Left ventricle myocardium superior (tissue), 1 donor: Measurements from ENCODE around the gene DUOXA2. TPM values are rescaled to one million over a fixed set of nuclear protein-coding genes. Genes with fewer than 3 reads are reported as not detected.

ENCODE experiments used
- total RNA-seq: library from RNA; stranded (reverse); fragmentation: NEBNext Ultra II Directional; extraction: Animal tissue kit (Norgen Biotek cat#: 25700); gene quantifications from one replicate; pipeline ENCODE4 v1.2.1, GENCODE V29; 2021
- donor health status: DM: no; HTN: yes; CAD: no; lungs with severe emphysema.

DUOXA2 gene
- total RNA-seq, 1 donor from 2014 or later = not detected

Other genes with a start within 250 kb of the DUOXA2 start
- not detected for gene TERB2, start 157.6 kb upstream of the DUOXA2 start, total RNA-seq
- gene SORD, start 91.1 kb upstream of the DUOXA2 start, total RNA-seq = 13.6 TPM
- gene DUOX2, start 154 bp upstream of the DUOXA2 start, total RNA-seq = 0.05 TPM
- 0.59 TPM for gene DUOXA1, start 15.6 kb downstream of the DUOXA2 start, total RNA-seq
- gene DUOX1, start 15.7 kb downstream of the DUOXA2 start, total RNA-seq = 0.50 TPM
- gene SHF, start 73.6 kb downstream of the DUOXA2 start, total RNA-seq = 5.0 TPM
- gene SLC28A2, start 137.9 kb downstream of the DUOXA2 start, total RNA-seq = not detected